Retinal pigment epithelial cell (primary cell): ENCODE data around the gene TRIOBP.
A peak's percentile ranks its signal among the peaks of the same experiment; 100 is the strongest.

Experiments used
- DNase-seq: peaks from one replicate; pipeline ENCODE4 v3.0.0-alpha.2; 2010; ENCODE audit warnings: low read depth
- H3K4me3 ChIP-seq: 2 replicates; pipeline ENCODE4 v1.5.1; 2011; ENCODE audit warnings: mild to moderate bottlenecking, low read length, control low read depth, moderate library complexity
- TF ChIP-seq, protein P1 (sequence below): conservative IDR thresholded peaks from 2 replicates; pipeline ENCODE4 v1.5.1; 2011; ENCODE audit warnings: low read depth, low read length, control low read depth, inconsistent platforms

Gene TRIOBP

DNA sequence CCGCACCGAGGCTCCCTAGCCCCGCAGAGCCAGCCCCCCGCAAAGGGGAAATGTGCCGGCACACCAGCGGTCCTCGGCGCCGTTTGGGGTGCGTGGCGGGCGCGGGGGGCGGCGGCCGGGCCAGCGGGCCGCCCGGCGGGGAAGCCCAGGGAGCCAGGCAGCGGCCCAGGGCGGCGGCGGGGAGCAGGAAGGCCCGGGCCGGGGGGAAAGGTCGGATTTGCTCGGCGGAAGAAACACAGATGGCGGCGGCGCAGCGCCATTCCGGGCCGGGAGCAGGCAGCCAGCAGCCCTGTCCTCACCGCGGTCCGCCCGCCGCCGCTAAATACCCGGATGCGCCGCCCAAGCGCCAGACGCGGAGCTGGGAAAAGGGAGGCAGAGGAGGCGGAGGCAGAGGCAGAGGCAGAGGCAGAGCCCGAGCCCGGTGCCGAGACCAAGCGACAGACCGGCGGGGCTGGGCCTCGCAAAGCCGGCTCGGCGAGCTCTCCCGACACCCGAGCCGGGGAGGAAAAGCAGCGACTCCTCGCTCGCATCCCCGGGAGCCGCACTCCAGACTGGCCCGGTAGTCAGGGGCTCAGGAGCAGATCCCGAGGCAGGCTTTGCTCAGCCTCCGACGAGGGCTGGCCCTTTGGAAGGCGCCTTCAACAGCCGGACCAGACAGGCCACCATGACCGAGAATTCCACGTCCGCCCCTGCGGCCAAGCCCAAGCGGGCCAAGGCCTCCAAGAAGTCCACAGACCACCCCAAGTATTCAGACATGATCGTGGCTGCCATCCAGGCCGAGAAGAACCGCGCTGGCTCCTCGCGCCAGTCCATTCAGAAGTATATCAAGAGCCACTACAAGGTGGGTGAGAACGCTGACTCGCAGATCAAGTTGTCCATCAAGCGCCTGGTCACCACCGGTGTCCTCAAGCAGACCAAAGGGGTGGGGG is 108.3 kb downstream of the TRIOBP start:
- TF ChIP-seq, protein P1, sequence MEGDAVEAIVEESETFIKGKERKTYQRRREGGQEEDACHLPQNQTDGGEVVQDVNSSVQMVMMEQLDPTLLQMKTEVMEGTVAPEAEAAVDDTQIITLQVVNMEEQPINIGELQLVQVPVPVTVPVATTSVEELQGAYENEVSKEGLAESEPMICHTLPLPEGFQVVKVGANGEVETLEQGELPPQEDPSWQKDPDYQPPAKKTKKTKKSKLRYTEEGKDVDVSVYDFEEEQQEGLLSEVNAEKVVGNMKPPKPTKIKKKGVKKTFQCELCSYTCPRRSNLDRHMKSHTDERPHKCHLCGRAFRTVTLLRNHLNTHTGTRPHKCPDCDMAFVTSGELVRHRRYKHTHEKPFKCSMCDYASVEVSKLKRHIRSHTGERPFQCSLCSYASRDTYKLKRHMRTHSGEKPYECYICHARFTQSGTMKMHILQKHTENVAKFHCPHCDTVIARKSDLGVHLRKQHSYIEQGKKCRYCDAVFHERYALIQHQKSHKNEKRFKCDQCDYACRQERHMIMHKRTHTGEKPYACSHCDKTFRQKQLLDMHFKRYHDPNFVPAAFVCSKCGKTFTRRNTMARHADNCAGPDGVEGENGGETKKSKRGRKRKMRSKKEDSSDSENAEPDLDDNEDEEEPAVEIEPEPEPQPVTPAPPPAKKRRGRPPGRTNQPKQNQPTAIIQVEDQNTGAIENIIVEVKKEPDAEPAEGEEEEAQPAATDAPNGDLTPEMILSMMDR, result no peak
- no peak for DNase-seq
- H3K4me3 ChIP-seq, result peak overlapping the region; percentile 69

DNA sequence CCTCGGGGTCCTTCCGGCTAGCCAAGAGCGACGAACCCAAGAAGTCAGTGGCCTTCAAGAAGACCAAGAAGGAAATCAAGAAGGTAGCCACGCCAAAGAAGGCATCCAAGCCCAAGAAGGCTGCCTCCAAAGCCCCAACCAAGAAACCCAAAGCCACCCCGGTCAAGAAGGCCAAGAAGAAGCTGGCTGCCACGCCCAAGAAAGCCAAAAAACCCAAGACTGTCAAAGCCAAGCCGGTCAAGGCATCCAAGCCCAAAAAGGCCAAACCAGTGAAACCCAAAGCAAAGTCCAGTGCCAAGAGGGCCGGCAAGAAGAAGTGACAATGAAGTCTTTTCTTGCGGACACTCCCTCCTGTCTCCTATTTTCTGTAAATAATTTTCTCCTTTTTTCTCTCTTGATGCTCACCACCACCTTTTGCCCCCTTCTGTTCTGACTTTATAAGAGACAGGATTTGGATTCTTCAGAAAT is 109.0 kb downstream of the TRIOBP start:
- H3K4me3 ChIP-seq, result peak overlapping the region; percentile 69
- no peak for DNase-seq
- TF ChIP-seq, protein P1, result no peak

DNA sequence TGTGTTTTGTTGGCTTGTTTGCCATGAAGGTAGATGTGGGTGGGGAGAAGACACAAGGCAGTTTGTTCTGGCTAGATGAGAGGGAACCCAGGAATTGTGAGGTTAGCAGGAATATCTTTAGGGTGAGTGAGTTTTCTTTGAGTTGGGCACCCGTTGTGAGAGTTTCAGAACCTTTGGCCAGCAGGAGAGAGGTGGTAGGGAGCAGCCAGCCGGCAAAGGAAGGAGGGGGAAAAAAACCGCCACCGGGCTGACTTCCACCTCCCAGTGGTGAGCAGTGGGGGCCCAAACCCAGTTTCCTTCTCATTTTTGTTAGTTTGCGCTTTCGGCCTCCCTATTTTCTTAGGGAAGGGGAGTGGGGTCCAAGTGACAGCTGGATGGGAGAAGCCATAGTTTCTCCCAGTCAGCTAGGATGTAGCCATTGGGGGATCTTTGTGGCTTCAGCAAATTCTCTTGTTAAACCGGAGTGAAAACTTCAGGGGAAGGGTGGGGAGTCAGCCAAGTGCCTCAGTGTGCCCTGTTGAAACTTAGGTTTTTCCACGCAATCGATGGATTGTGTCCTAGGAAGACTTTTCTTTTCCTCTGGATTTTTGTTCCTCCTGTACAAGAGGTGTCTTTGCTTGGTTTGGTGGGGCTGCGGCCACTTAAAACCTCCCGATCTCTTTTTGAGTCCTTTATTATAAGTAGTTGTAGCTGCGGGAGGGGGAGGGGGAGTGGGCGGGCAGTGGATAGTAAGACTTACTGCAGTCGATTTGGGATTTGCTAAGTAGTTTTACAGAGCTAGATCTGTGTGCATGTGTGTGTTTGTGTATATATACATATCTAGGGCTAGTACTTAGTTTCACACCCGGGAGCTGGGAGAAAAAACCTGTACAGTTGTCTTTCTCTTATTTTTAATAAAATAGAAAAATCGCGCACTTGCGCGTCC is 109.8 kb downstream of the TRIOBP start:
- H3K4me3 ChIP-seq, result peak overlapping the region; percentile 69
- no peak for DNase-seq
- TF ChIP-seq, protein P1, result no peak

DNA sequence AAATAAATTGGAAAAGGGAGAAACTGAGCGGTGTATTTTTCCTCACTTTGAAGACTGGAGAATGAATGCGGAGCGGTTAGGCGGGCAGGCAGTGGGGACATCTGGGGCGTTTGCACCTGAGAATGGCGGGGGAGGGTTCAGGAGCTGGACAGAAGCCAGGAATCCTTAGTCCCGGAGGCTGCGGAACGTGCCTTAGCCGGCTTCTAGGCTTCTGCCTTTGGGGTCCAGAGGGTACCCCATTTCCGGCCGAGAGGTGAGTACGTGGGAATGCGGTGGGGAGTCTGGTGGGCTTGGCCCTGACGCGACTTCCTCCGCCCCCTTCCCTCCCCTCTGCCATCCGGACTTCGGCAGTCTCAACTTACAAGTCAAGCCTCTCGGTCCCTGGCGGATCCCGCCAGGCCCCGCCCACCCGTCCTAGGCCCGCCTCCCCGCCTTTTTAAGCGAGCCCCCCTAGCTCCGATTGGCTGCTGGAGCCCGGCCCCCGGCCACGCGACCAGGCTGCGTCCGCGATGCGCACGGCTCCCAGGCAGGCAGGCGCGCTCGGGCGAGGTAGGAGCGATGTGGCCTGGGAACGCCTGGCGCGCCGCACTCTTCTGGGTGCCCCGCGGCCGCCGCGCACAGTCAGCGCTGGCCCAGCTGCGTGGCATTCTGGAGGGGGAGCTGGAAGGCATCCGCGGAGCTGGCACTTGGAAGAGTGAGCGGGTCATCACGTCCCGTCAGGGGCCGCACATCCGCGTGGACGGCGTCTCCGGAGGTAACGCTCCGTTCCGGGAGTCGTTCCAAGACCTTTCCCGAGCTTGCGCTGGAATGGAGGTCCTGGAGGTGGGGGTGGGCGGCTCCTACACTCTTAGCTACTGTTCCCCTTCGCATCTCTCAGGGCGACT is 110.8 kb downstream of the TRIOBP start, which contains the start of gene GCAT:
Gene GCAT, plus strand, starts transcription at position 525 of the 884 bp plus-strand sequence. Its CDS starts 34 bp downstream, at position 559.
- peak within 1 kb of the TSS; percentile 70 for H3K4me3 ChIP-seq
- peak; percentile 83 for DNase-seq
- TF ChIP-seq, protein P1, result no peak

DNA sequence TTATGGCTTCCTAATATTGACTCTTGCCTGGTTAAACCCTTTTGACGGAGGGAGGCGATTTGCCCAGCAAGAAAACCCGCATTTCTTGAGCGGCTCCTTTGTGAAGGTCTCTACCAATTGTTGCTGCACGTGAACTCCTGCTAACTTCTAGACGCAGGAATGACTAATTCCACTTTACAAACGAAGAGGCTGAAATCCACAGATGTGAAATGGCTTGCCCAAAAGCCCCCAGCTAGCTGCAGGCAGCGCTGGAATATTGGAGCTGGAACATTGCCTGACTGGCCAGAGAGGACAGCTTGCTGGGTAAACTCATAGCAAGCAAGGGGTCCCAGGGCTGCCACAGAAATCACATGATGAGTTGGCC is 111.4 kb downstream of the TRIOBP start:
- no peak for DNase-seq
- H3K4me3 ChIP-seq, result peak overlapping the region; percentile 70
- TF ChIP-seq, protein P1, result no peak

DNA sequence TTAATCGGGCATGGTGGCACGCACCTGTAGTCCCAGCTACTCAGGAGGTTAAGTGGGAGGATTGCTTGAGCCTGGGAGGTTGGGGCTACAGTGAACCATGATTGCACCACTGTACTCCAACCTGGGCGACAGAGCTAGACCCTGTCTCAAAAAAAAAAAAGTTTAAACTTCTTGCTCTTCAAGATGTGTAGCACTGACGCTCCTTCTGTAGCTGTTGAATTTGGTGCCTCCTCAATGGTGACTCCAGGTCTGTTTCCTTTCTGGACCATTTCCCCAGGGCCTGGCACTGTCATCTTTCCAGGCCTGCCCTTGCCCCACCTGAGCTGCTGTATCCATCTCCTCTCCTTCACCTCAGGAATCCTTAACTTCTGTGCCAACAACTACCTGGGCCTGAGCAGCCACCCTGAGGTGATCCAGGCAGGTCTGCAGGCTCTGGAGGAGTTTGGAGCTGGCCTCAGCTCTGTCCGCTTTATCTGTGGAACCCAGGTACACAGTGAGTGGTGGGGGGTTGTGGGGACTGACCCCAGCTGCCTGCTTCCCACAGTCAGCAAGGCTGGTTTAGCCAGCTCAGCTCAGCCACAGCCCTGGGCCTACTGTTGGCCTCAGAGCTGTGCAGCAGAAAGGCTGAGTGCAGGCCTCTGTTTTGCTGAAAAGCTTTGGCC is 113.0 kb downstream of the TRIOBP start:
- no peak overlapping the region for H3K4me3 ChIP-seq
- TF ChIP-seq, protein P1, result no peak
- DNase-seq, result no peak
